GM12892 (cell line): Measurements from ENCODE around the gene UBXN6.

Source experiments
- POLR2A ChIP-seq: IDR thresholded peaks from 2 replicates; pipeline ENCODE4 v1.6.1; 2011; ENCODE audit warnings: low read depth, low read length, control low read depth
- POLR2AphosphoS5 ChIP-seq: IDR thresholded peaks from 2 replicates; pipeline ENCODE4 v1.6.1; 2011; ENCODE audit warnings: low read depth, low read length, control low read depth

- no peak for TF ChIP-seq POLR2A
- TF ChIP-seq POLR2AphosphoS5: no peak
These were observed 44.1 kb upstream of the UBXN6 start for GRCh38 chr19:4501691-4502090.
